Trophoblast cell (in vitro differentiated cells and primary cell): ENCODE data around the gene MAVS.

Source experiments
- DNase-seq, 2 donors: peaks; one replicate each; pipeline ENCODE4 v3.0.0-alpha.2; 2016
- H2AFZ ChIP-seq: 2 replicates; pipeline ENCODE4 v1.6.1; 2013; ENCODE audit warnings: low read length, moderate library complexity, mild to moderate bottlenecking; ENCODE audit not compliant: insufficient read depth, poor library complexity
- H2AK5ac ChIP-seq: 2 replicates; pipeline ENCODE4 v1.6.1; 2013; ENCODE audit warnings: mild to moderate bottlenecking, low read length
- H2BK120ac ChIP-seq: 2 replicates; pipeline ENCODE4 v1.6.1; 2013; ENCODE audit warnings: low read length, mild to moderate bottlenecking, moderate library complexity; ENCODE audit not compliant: insufficient read depth, poor library complexity
- H2BK12ac ChIP-seq: 2 replicates; pipeline ENCODE4 v1.6.1; 2013; ENCODE audit warnings: mild to moderate bottlenecking, low read length, moderate library complexity
- H2BK5ac ChIP-seq: 2 replicates; pipeline ENCODE4 v1.6.1; 2013; ENCODE audit warnings: low read length, low read depth, moderate library complexity, mild to moderate bottlenecking; ENCODE audit not compliant: poor library complexity
- H3K14ac ChIP-seq: 2 replicates; pipeline ENCODE4 v1.6.1; 2013; ENCODE audit warnings: mild to moderate bottlenecking, low read length
- H3K18ac ChIP-seq: 2 replicates; pipeline ENCODE4 v1.6.1; 2013; ENCODE audit warnings: mild to moderate bottlenecking, low read length
- H3K23ac ChIP-seq: 2 replicates; pipeline ENCODE4 v1.6.1; 2013; ENCODE audit warnings: low read length
- H3K27ac ChIP-seq: 2 replicates; pipeline ENCODE4 v1.5.1; 2013; ENCODE audit warnings: low read depth, mild to moderate bottlenecking, inconsistent platforms, low read length, moderate library complexity
- H3K27me3 ChIP-seq: 2 replicates; pipeline ENCODE4 v1.6.1; 2013; ENCODE audit warnings: inconsistent platforms, mild to moderate bottlenecking, low read length, moderate library complexity; ENCODE audit not compliant: insufficient read depth
- H3K36me3 ChIP-seq, 2 experiments: 1 replicate in 1 of 2; 2 replicates in 1 of 2; pipeline ENCODE4 v1.6.1; 2013; ENCODE audit warnings: low read length in 2 of 2, mild to moderate bottlenecking in 2 of 2, moderate library complexity in 1 of 2; ENCODE audit not compliant: insufficient read depth in 2 of 2, control insufficient read depth in 1 of 2
- H3K4ac ChIP-seq: 2 replicates; pipeline ENCODE4 v1.6.1; 2013; ENCODE audit warnings: low read depth, mild to moderate bottlenecking, low read length, moderate library complexity
- H3K4me1 ChIP-seq, 2 experiments: 1 replicate in 1 of 2; 2 replicates in 1 of 2; pipeline ENCODE4 v1.6.1; 2013; ENCODE audit warnings: low read length in 2 of 2, mild to moderate bottlenecking in 2 of 2, moderate library complexity in 1 of 2; ENCODE audit not compliant: insufficient read depth in 2 of 2, control insufficient read depth in 1 of 2
- H3K4me2 ChIP-seq: 2 replicates; pipeline ENCODE4 v1.6.1; 2013; ENCODE audit warnings: inconsistent platforms, mild to moderate bottlenecking, low read length, moderate library complexity
- H3K4me3 ChIP-seq: 2 replicates; pipeline ENCODE4 v1.5.1; 2013; ENCODE audit warnings: mild to moderate bottlenecking, low read depth, low read length, inconsistent platforms
- H3K79me1 ChIP-seq: one replicate; pipeline ENCODE4 v1.6.1; 2013; ENCODE audit warnings: low read length
- H3K79me2 ChIP-seq: 2 replicates; pipeline ENCODE4 v1.6.1; 2013; ENCODE audit warnings: low read length, mild to moderate bottlenecking; ENCODE audit not compliant: control insufficient read depth, insufficient read depth, poor library complexity
- H3K9ac ChIP-seq: 2 replicates; pipeline ENCODE4 v1.6.1; 2013; ENCODE audit warnings: mild to moderate bottlenecking, low read length
- H3K9me3 ChIP-seq: 2 replicates; pipeline ENCODE4 v1.6.1; 2013; ENCODE audit warnings: low read depth, mild to moderate bottlenecking, control low read depth, inconsistent platforms, low read length; ENCODE audit not compliant: insufficient read depth
- H4K12ac ChIP-seq: 2 replicates; pipeline ENCODE4 v1.6.1; 2013; ENCODE audit warnings: low read depth, mild to moderate bottlenecking, low read length, moderate library complexity
- H4K8ac ChIP-seq: 2 replicates; pipeline ENCODE4 v1.6.1; 2013; ENCODE audit warnings: low read depth, mild to moderate bottlenecking, low read length, moderate library complexity
- H4K91ac ChIP-seq: one replicate; pipeline ENCODE4 v1.6.1; 2013; ENCODE audit warnings: low read depth, mild to moderate bottlenecking, low read length, moderate library complexity
- WGBS: extraction: QIAGEN DNeasy Blood & Tissue Kit; methylation state at CpG from one replicate; pipeline ENCODE4 v1.1.7; 2013; ENCODE audit warnings: missing lambda C conversion rate; ENCODE audit not compliant: insufficient read length, insufficient coverage; ENCODE audit errors: extremely low coverage; 5-methylcytosine and 5-hydroxymethylcytosine counted together

The MAVS gene

GRCh38 chr20:3801846-3802245 is 44.8 kb upstream of the MAVS start:
- no peak overlapping the region for H2BK120ac ChIP-seq
- no peak overlapping the region for H3K4ac ChIP-seq
- no peak for DNase-seq
- WGBS = no CpG with 5 or more reads among the region's 13 CpGs
- no peak overlapping the region for H4K12ac ChIP-seq
- no peak overlapping the region for H2BK12ac ChIP-seq
- H3K36me3 ChIP-seq = peaks cover 44 to 49% of the 10 kb centered on the region in 2 experiments
- no peak overlapping the region for H3K4me2 ChIP-seq
- H3K4me3 ChIP-seq = no peak overlapping the region
- H3K27me3 ChIP-seq = no peaks in the 10 kb centered on the region
- no peak overlapping the region for H2AK5ac ChIP-seq
- no peaks in the 10 kb centered on the region for H3K79me2 ChIP-seq
- H3K9me3 ChIP-seq = no peaks in the 10 kb centered on the region
- peaks cover 13 to 17% of the 10 kb centered on the region in 2 experiments for H3K4me1 ChIP-seq
- H3K23ac ChIP-seq = no peak overlapping the region
- H3K9ac ChIP-seq = no peak overlapping the region
- no peak overlapping the region for H4K91ac ChIP-seq
- H3K14ac ChIP-seq = no peak overlapping the region
- no peak overlapping the region for H3K18ac ChIP-seq
- no peak overlapping the region for H2AFZ ChIP-seq
- H4K8ac ChIP-seq = no peak overlapping the region
- H2BK5ac ChIP-seq = no peak overlapping the region
- no peak overlapping the region for H3K27ac ChIP-seq
- peaks cover 2% of the 10 kb centered on the region for H3K79me1 ChIP-seq

- H3K9me3 ChIP-seq = no peaks in the 10 kb centered on the region
- peaks cover 16 to 17% of the 10 kb centered on the region in 2 experiments for H3K4me1 ChIP-seq
- no CpG with 5 or more reads among the region's 11 CpGs for WGBS
- no peak overlapping the region for H3K4me2 ChIP-seq
- no peak overlapping the region for H3K4me3 ChIP-seq
- peaks cover 43 to 49% of the 10 kb centered on the region in 2 experiments for H3K36me3 ChIP-seq
- H2AK5ac ChIP-seq = no peak overlapping the region
- no peak for DNase-seq
- H3K14ac ChIP-seq = no peak overlapping the region
- peaks cover 4% of the 10 kb centered on the region for H3K79me1 ChIP-seq
- H3K4ac ChIP-seq = no peak overlapping the region
- H4K12ac ChIP-seq = no peak overlapping the region
- H3K27me3 ChIP-seq = no peaks in the 10 kb centered on the region
- no peak overlapping the region for H2AFZ ChIP-seq
- no peak overlapping the region for H3K23ac ChIP-seq
- H2BK12ac ChIP-seq = no peak overlapping the region
- H3K18ac ChIP-seq = no peak overlapping the region
- H2BK5ac ChIP-seq = no peak overlapping the region
- H3K27ac ChIP-seq = no peak overlapping the region
- no peaks in the 10 kb centered on the region for H3K79me2 ChIP-seq
- no peak overlapping the region for H4K8ac ChIP-seq
- no peak overlapping the region for H3K9ac ChIP-seq
- no peak overlapping the region for H2BK120ac ChIP-seq
- no peak overlapping the region for H4K91ac ChIP-seq
These were observed 44.0 kb upstream of the MAVS start for GRCh38 chr20:3802524-3803239.

GRCh38 chr20:3803289-3803688 is 43.3 kb upstream of the MAVS start:
- no peak overlapping the region for H3K18ac ChIP-seq
- peaks cover 2% of the 10 kb centered on the region for H3K79me2 ChIP-seq
- H3K79me1 ChIP-seq = peaks cover 10% of the 10 kb centered on the region
- no CpG with 5 or more reads among the region's 14 CpGs for WGBS
- no peak for DNase-seq
- H2BK120ac ChIP-seq = no peak overlapping the region
- H3K9ac ChIP-seq = no peak overlapping the region
- H3K23ac ChIP-seq = no peak overlapping the region
- no peak overlapping the region for H2BK12ac ChIP-seq
- no peak overlapping the region for H3K27ac ChIP-seq
- H3K14ac ChIP-seq = no peak overlapping the region
- H3K36me3 ChIP-seq = peaks cover 42 to 48% of the 10 kb centered on the region in 2 experiments
- no peak overlapping the region for H3K4me2 ChIP-seq
- no peak overlapping the region for H4K8ac ChIP-seq
- no peaks in the 10 kb centered on the region for H3K9me3 ChIP-seq
- H2AFZ ChIP-seq = no peak overlapping the region
- H3K4me3 ChIP-seq = no peak overlapping the region
- H4K91ac ChIP-seq = no peak overlapping the region
- no peaks in the 10 kb centered on the region for H3K27me3 ChIP-seq
- peaks cover 21 to 22% of the 10 kb centered on the region in 2 experiments for H3K4me1 ChIP-seq
- H4K12ac ChIP-seq = no peak overlapping the region
- no peak overlapping the region for H2BK5ac ChIP-seq
- no peak overlapping the region for H2AK5ac ChIP-seq
- no peak overlapping the region for H3K4ac ChIP-seq

- H3K18ac ChIP-seq = no peak overlapping the region
- no peak overlapping the region for H2AK5ac ChIP-seq
- H2BK120ac ChIP-seq = no peak overlapping the region
- H4K8ac ChIP-seq = no peak overlapping the region
- no peak overlapping the region for H2BK5ac ChIP-seq
- no peak overlapping the region for H2AFZ ChIP-seq
- peaks cover 2% of the 10 kb centered on the region for H3K79me2 ChIP-seq
- H4K12ac ChIP-seq = no peak overlapping the region
- WGBS = no CpG with 5 or more reads among the region's 6 CpGs
- H3K4me3 ChIP-seq = no peak overlapping the region
- no peak overlapping the region for H3K23ac ChIP-seq
- H3K4ac ChIP-seq = no peak overlapping the region
- no peak overlapping the region for H3K14ac ChIP-seq
- no peak overlapping the region for H4K91ac ChIP-seq
- no peak overlapping the region for H2BK12ac ChIP-seq
- no peaks in the 10 kb centered on the region for H3K9me3 ChIP-seq
- peaks cover 40 to 46% of the 10 kb centered on the region in 2 experiments for H3K36me3 ChIP-seq
- no peaks in the 10 kb centered on the region for H3K27me3 ChIP-seq
- DNase-seq = no peak
- peaks cover 21 to 22% of the 10 kb centered on the region in 2 experiments for H3K4me1 ChIP-seq
- no peak overlapping the region for H3K9ac ChIP-seq
- peaks cover 10% of the 10 kb centered on the region for H3K79me1 ChIP-seq
- no peak overlapping the region for H3K27ac ChIP-seq
- no peak overlapping the region for H3K4me2 ChIP-seq
These were observed 42.8 kb upstream of the MAVS start for GRCh38 chr20:3803854-3804253.
